Measurements from ENCODE around the gene METTL9. TPM values are rescaled to one million over a fixed set of nuclear protein-coding genes. Genes with fewer than 3 reads are reported as not detected.

METTL9 gene
- total and polyA plus RNA-seq, 2 of the 13 experiments (the other 11 are each of a cell fraction or from before 2014, with no cell fraction given): 123 to 204 TPM

- TF ChIP-seq ZNF574 (CRISPR knock-in tag; IDR thresholded peaks at IDR 0.05) (0 out of 2 replicates have a peak, but pooled peaks have one; percentile 8), ZFP82 (CRISPR knock-in tag; IDR thresholded peaks at IDR 0.05; ENCODE audit: borderline replicate concordance) (peak; percentile 62; the same call in 1 of the 2 replicates), HNRNPLL (IDR thresholded peaks at IDR 0.05; ENCODE audit: low read depth, low read length, poor library complexity, severe bottlenecking) (peak; percentile 8), ZNF713 (CRISPR knock-in tag; IDR thresholded peaks at IDR 0.05) (0 out of 2 replicates have a peak, but pooled peaks have one; percentile 39), ZNF768 (CRISPR knock-in tag; IDR thresholded peaks at IDR 0.05) (peak; percentile 96), ZNF646 (CRISPR knock-in tag; IDR thresholded peaks at IDR 0.05) (0 out of 2 replicates have a peak, but pooled peaks have one; percentile 35)
These were observed 45.7 kb upstream of the METTL9 start (continued) for GRCh38 chr16:21553481-21554296.

All from HepG2 (cell line).